GM23338 (cell line): Measurements from ENCODE around the gene FAHD1. TPM values are rescaled to one million over a fixed set of nuclear protein-coding genes. Genes with fewer than 3 reads are reported as not detected.

ENCODE experiments used
- ATAC-seq: fragments of 200-7000 bp; cut with Tn5 transposase; 3 replicates; pipeline ENCODE4 v1.9.1; 2020
- DNase-seq: peaks from one replicate; pipeline ENCODE4 v3.0.0-alpha.2; 2015; ENCODE audit warnings: low spot score
- H2AFZ ChIP-seq: fragments of 200-600 bp; sonication (generic); 2 replicates; pipeline ENCODE4 v1.8.0; 2016; ENCODE audit warnings: antibody characterized with exemption, mild to moderate bottlenecking, moderate library complexity
- H3F3A ChIP-seq: fragments of 200-600 bp; sonication (generic); replicated peaks from 2 replicates; pipeline ENCODE4 v1.8.0; 2017; ENCODE audit warnings: antibody characterized with exemption, mixed run types, low read depth
- H3K27ac ChIP-seq: fragments of 200-600 bp; sonication (generic); 2 replicates; pipeline ENCODE4 v1.6.1; 2016; ENCODE audit warnings: low read depth
- H3K27me3 ChIP-seq: fragments of 200-600 bp; sonication (generic); 2 replicates; pipeline ENCODE4 v1.8.0; 2016; ENCODE audit warnings: mild to moderate bottlenecking, mixed run types, moderate library complexity; ENCODE audit not compliant: insufficient read depth
- H3K36me3 ChIP-seq: fragments of 200-600 bp; sonication (generic); 2 replicates; pipeline ENCODE4 v1.8.0; 2016; ENCODE audit warnings: mild to moderate bottlenecking; ENCODE audit not compliant: insufficient read depth
- H3K4me1 ChIP-seq: fragments of 200-600 bp; sonication (generic); 2 replicates; pipeline ENCODE4 v1.8.0; 2016; ENCODE audit warnings: mild to moderate bottlenecking, moderate library complexity; ENCODE audit not compliant: insufficient read depth
- H3K4me2 ChIP-seq: fragments of 200-600 bp; sonication (generic); 2 replicates; pipeline ENCODE4 v1.7.1; 2017; ENCODE audit warnings: mixed run types
- H3K4me3 ChIP-seq: fragments of 200-600 bp; sonication (generic); 2 replicates; pipeline ENCODE4 v1.6.1; 2016; ENCODE audit warnings: mixed run types
- H3K79me2 ChIP-seq: fragments of 200-600 bp; sonication (generic); replicated peaks from 2 replicates; pipeline ENCODE4 v1.8.0; 2017; ENCODE audit warnings: mild to moderate bottlenecking; ENCODE audit not compliant: insufficient read depth
- H3K9me2 ChIP-seq: fragments of 200-600 bp; sonication (generic); 2 replicates; pipeline ENCODE4 v1.8.0; 2017; ENCODE audit not compliant: insufficient read depth
- H4K20me1 ChIP-seq: fragments of 200-600 bp; sonication (generic); replicated peaks from 2 replicates; pipeline ENCODE4 v1.8.0; 2017; ENCODE audit warnings: mild to moderate bottlenecking; ENCODE audit not compliant: insufficient read depth
- H3K27ac Mint-ChIP-seq: 2 replicates; pipeline ENCODE4 v1.8.0; 2020; ENCODE audit warnings: inconsistent platforms, mild to moderate bottlenecking, moderate library complexity, mixed read lengths
- H3K27me3 Mint-ChIP-seq: 3 replicates; pipeline ENCODE4 v1.8.0; 2022; ENCODE audit warnings: low read depth, mild to moderate bottlenecking, moderate library complexity, mixed read lengths, inconsistent platforms; ENCODE audit not compliant: insufficient read depth, poor library complexity
- H3K36me3 Mint-ChIP-seq: 3 replicates; pipeline ENCODE4 v1.8.0; 2021; ENCODE audit warnings: low read depth, mild to moderate bottlenecking, inconsistent platforms, moderate library complexity, mixed read lengths
- H3K4me1 Mint-ChIP-seq: 3 replicates; pipeline ENCODE4 v1.8.0; 2020; ENCODE audit warnings: mild to moderate bottlenecking, inconsistent platforms, mixed read lengths
- H3K4me3 Mint-ChIP-seq: 3 replicates; pipeline ENCODE4 v1.8.0; 2021; ENCODE audit warnings: moderate library complexity, mild to moderate bottlenecking, inconsistent platforms, mixed read lengths
- H3K9me3 Mint-ChIP-seq: 3 replicates; pipeline ENCODE4 v1.8.0; 2020; ENCODE audit warnings: moderate library complexity, mild to moderate bottlenecking, inconsistent platforms, mixed read lengths
- CREB1 ChIP-seq: fragments of 250-450 bp; sonication (Bioruptor Pico); IDR thresholded peaks from 2 replicates; pipeline ENCODE4 v1.5.0; 2020; ENCODE audit warnings: low read depth, mild to moderate bottlenecking, moderate library complexity
- ETS1 ChIP-seq: IDR thresholded peaks from 2 replicates; pipeline ENCODE4 v1.6.1; 2016; ENCODE audit warnings: antibody characterized with exemption
- EZH2 ChIP-seq: fragments of 200-600 bp; sonication (generic); IDR thresholded peaks from one replicate; pipeline ENCODE4 v1.8.0; 2017; ENCODE audit warnings: antibody characterized with exemption, mild to moderate bottlenecking, low read depth; ENCODE audit not compliant: unreplicated experiment
- JUNB ChIP-seq: IDR thresholded peaks from one replicate; pipeline ENCODE4 v1.6.1; 2016; ENCODE audit warnings: antibody characterized with exemption; ENCODE audit not compliant: unreplicated experiment
- POLR2AphosphoS5 ChIP-seq: IDR thresholded peaks from 2 replicates; pipeline ENCODE4 v1.6.1; 2016; ENCODE audit warnings: antibody characterized with exemption, low read depth
- REST ChIP-seq: IDR thresholded peaks from one replicate; pipeline ENCODE4 v1.6.1; 2018; ENCODE audit warnings: antibody characterized with exemption; ENCODE audit not compliant: unreplicated experiment
- STAT1 ChIP-seq: IDR thresholded peaks from one replicate; pipeline ENCODE4 v1.6.1; 2016; ENCODE audit warnings: antibody characterized with exemption; ENCODE audit not compliant: unreplicated experiment
- polyA plus RNA-seq: library from polyadenylated mRNA; unstranded; fragments of >200 nt; fragmentation: Nextera tagmentation; extraction: Ambion mirVana; gene quantifications from 2 replicates; pipeline ENCODE4 v1.2.1, GENCODE V29; 2016
- total RNA-seq: library from RNA; depleted of rRNA; stranded (reverse); fragments of >200 nt; shearing (Covaris generic); gene quantifications from 2 replicates; pipeline ENCODE4 v1.2.3, GENCODE V29; 2014
- TF ChIP-seq, protein P1 (sequence below), 2 experiments: fragments of 200-600 bp in 1 of 2; sonication (generic) in 1 of 2; conservative IDR thresholded peaks; 2 replicates each; pipeline versions ENCODE4 v1.5.1 to v1.6.1; 2016 to 2017; ENCODE audit warnings: antibody characterized with exemption in 2 of 2, low read depth in 2 of 2, mild to moderate bottlenecking in 2 of 2, moderate library complexity in 1 of 2

The FAHD1 gene
- total and polyA plus RNA-seq, 2 experiments from 2014 or later, result 21.0 to 23.9 TPM

DNA sequence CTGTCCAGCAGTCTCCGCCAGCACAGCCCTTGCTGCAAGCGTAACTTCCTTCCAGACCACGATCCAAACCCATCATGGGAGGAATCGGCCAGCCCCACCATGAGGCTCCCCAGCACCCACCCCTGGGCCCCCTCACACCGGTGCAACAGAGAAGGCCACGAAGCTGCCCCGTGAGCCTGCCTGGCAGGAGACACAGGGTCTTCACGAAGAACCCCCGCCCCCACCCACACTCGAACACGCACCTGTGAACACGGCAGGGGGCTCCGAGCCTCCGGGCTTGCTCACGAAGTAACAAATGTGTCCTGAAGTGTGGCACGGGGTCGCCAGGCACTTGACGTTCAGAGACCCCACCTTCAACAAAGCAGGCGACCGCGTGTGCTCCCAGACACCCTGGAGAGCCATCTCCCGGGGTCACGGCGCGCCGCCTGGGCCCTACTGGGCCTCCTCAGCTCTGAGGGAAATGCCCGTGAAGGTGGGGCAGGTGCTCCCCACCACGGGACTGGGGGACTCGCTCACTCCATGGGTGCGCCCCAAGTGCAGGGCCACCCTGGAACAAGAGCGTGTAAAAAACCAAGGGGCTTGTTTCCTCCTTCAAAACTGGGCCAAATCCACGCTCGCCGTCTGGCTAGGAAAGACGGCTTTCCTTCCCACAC is 8.0 kb upstream of the FAHD1 start (continued):
- TF ChIP-seq REST (no peak), EZH2 (no peak), ETS1 (no peak), POLR2AphosphoS5 (no peak), JUNB (no peak), STAT1 (no peak), CREB1 (CRISPR knock-in tag) (no peak)
- TF ChIP-seq, protein P1, sequence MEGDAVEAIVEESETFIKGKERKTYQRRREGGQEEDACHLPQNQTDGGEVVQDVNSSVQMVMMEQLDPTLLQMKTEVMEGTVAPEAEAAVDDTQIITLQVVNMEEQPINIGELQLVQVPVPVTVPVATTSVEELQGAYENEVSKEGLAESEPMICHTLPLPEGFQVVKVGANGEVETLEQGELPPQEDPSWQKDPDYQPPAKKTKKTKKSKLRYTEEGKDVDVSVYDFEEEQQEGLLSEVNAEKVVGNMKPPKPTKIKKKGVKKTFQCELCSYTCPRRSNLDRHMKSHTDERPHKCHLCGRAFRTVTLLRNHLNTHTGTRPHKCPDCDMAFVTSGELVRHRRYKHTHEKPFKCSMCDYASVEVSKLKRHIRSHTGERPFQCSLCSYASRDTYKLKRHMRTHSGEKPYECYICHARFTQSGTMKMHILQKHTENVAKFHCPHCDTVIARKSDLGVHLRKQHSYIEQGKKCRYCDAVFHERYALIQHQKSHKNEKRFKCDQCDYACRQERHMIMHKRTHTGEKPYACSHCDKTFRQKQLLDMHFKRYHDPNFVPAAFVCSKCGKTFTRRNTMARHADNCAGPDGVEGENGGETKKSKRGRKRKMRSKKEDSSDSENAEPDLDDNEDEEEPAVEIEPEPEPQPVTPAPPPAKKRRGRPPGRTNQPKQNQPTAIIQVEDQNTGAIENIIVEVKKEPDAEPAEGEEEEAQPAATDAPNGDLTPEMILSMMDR (conservative IDR thresholded peaks at IDR 0.05; ENCODE audit: low read depth in 2 of 2), result no peak

DNA sequence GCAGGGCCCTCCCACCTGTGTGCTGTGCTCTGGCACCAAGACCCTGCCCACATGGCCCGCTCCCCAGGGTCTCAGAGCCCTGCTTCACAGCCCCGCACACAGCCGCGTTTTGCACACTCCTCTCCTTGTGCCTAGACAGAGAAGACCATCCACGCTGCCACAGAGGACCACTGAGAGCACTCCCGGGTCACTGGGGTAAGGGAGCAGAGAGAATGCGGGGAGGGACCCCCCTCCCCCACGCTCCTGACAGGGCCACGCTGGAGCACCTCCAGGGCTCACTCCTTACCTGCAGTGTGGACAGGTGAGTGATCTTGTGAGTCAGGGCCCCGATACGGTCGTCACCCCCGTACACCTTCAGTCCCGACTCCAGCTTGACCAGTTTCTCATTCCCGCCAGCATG is 7.4 kb upstream of the FAHD1 start:
- H3F3A ChIP-seq, result no peaks in the 10 kb centered on the region
- no peaks in the 10 kb centered on the region for H3K4me1 Mint-ChIP-seq
- DNase-seq, result no peak
- no peaks in the 10 kb centered on the region for H3K36me3 ChIP-seq
- H3K27me3 Mint-ChIP-seq, result no peaks in the 10 kb centered on the region
- H3K4me3 Mint-ChIP-seq, result no peak overlapping the region
- H3K4me1 ChIP-seq, result no peaks in the 10 kb centered on the region
- no peak for ATAC-seq
- no peaks in the 10 kb centered on the region for H3K79me2 ChIP-seq
- H2AFZ ChIP-seq, result no peak overlapping the region
- H4K20me1 ChIP-seq, result no peaks in the 10 kb centered on the region; the same call in 1 of the 2 replicates
- H3K9me3 Mint-ChIP-seq, result no peaks in the 10 kb centered on the region
- H3K27ac Mint-ChIP-seq, result no peak overlapping the region
- no peaks in the 10 kb centered on the region for H3K9me2 ChIP-seq
- H3K27ac ChIP-seq, result no peak overlapping the region
- no peaks in the 10 kb centered on the region for H3K27me3 ChIP-seq
- H3K36me3 Mint-ChIP-seq, result peaks cover 6% of the 10 kb centered on the region; the same call in 2 of the 3 replicates
- H3K4me2 ChIP-seq, result no peak overlapping the region
- H3K4me3 ChIP-seq, result no peak overlapping the region
- no peak for TF ChIP-seq EZH2
- TF ChIP-seq REST, result no peak
- TF ChIP-seq JUNB, result no peak
- TF ChIP-seq POLR2AphosphoS5, result no peak
